GM12801 (cell line): ENCODE measurements around the gene ESYT2.

ENCODE experiments used
- TF ChIP-seq, protein P1 (sequence below): IDR thresholded peaks from one replicate; pipeline ENCODE4 v1.5.1; 2011; ENCODE audit warnings: control low read depth; ENCODE audit not compliant: insufficient read length; ENCODE audit errors: extremely low read depth

Gene ESYT2

GRCh38 chr7:158700008-158700407 lies 129.3 kb downstream of the ESYT2 start:
- TF ChIP-seq, protein P1, sequence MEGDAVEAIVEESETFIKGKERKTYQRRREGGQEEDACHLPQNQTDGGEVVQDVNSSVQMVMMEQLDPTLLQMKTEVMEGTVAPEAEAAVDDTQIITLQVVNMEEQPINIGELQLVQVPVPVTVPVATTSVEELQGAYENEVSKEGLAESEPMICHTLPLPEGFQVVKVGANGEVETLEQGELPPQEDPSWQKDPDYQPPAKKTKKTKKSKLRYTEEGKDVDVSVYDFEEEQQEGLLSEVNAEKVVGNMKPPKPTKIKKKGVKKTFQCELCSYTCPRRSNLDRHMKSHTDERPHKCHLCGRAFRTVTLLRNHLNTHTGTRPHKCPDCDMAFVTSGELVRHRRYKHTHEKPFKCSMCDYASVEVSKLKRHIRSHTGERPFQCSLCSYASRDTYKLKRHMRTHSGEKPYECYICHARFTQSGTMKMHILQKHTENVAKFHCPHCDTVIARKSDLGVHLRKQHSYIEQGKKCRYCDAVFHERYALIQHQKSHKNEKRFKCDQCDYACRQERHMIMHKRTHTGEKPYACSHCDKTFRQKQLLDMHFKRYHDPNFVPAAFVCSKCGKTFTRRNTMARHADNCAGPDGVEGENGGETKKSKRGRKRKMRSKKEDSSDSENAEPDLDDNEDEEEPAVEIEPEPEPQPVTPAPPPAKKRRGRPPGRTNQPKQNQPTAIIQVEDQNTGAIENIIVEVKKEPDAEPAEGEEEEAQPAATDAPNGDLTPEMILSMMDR: no peak

GRCh38 chr7:158699341-158699740 lies 130.0 kb downstream of the ESYT2 start:
- TF ChIP-seq, protein P1: no peak

DNA sequence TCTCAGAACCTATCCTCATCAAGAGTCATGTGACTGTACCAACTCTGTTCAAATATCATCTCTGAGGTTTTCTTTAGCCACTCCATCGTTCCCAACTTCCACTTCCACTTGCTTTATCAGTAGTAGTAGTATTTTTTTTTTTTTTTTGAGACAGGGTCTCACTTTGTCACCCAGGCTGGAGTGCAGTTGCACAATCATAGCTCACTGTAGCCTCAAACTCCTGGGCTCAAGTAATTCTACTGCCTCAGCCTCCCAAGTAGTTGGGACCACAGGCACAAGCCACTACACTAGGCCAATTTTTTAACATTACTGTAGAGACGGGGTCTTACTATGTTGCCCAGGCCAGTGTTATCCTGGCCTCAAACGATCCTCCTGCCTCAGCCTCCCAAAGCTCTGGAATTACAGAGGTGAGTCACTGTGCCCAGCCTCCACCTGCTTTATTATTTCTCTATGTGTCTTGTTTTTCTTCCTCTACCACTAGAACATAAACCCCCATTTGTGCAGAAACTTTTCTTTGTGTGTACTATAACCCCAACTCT lies 130.6 kb downstream of the ESYT2 start:
- TF ChIP-seq, protein P1: no peak

DNA sequence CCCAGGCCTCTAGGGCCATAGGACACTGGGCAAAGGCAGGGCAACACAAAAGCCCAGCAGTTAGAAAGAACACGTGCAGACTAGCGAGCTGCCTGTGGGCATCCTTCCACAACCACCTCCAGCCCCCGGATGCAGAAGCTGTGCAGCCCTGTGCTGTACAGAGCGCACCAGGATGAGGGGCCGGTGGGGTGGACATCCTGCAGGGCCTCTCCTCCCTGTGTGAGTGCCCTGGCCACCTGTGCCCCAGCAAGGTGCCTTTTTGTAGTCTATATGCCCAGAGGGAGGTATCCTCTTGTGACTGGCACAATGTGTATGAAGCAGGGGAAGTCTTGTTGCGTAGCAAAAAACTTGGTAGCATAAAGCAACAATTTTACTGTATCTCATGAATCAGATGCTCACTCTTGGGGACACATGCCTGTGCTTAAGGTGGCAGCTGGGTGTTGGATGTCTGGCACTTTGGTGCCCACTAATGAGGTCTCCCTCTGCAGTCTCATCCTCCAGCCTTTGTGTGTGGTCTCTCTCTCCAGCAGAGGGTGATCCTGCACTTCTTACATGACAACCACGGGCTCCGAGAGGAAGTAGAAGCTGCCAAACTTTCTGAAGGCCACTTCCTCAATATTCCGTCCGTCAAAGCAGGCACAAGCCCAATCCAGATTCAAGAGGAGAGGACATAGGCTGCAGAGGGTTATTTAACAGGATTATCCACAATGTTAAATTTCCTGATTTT lies 133.4 kb downstream of the ESYT2 start:
- TF ChIP-seq, protein P1: no peak

DNA sequence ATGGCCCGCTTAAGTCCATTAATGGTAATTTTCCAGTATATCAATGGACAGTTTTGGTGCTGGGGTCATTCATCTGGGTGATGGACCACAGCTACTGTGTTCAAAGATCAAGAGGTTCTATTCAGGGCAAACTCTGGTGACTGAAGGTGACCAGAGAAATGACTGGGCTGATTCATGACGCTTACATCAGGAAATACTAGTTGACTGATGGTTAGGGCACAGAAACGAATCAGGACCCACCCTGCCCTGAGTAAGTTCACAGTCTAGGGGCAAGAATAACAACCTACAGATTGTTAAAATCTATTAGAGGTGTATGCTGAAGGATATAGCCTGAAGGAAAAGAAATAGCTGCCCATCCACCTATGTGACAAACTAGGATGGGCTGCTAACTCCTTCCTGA lies 134.3 kb downstream of the ESYT2 start:
- TF ChIP-seq, protein P1: no peak

- TF ChIP-seq, protein P1: no peak
These were observed 134.7 kb downstream of the ESYT2 start for GRCh38 chr7:158694650-158695049.

- TF ChIP-seq, protein P1: no peak
These were observed 139.8 kb downstream of the ESYT2 start for GRCh38 chr7:158689488-158689887.

DNA sequence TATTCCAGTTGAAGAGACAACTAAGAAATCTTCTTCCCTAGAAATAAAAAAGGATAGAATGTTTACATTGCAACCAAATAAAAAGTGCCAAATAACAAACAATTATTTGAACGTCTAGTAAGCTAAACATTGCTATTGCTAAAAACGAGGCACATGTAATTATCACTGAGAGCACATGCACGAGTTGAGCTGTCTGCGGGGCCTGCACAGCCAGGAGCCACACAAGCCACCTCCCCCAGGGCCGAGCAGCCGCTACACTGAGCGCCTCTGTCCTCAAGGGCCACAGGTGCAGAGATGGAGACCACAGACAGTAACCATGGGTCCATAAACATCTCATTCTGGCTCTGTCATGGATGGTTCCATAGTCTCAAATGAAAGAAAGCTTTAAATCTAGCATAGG lies 141.9 kb downstream of the ESYT2 start:
- TF ChIP-seq, protein P1: no peak
